Measurements from ENCODE around the gene BAZ2A. TPM values are rescaled to one million over a fixed set of nuclear protein-coding genes. Genes with fewer than 3 reads are reported as not detected.

BAZ2A gene
- total RNA-seq, 4 donors from 2014 or later, result 61.9 to 172 (median 82.3) TPM

- TF ChIP-seq, protein P1, sequence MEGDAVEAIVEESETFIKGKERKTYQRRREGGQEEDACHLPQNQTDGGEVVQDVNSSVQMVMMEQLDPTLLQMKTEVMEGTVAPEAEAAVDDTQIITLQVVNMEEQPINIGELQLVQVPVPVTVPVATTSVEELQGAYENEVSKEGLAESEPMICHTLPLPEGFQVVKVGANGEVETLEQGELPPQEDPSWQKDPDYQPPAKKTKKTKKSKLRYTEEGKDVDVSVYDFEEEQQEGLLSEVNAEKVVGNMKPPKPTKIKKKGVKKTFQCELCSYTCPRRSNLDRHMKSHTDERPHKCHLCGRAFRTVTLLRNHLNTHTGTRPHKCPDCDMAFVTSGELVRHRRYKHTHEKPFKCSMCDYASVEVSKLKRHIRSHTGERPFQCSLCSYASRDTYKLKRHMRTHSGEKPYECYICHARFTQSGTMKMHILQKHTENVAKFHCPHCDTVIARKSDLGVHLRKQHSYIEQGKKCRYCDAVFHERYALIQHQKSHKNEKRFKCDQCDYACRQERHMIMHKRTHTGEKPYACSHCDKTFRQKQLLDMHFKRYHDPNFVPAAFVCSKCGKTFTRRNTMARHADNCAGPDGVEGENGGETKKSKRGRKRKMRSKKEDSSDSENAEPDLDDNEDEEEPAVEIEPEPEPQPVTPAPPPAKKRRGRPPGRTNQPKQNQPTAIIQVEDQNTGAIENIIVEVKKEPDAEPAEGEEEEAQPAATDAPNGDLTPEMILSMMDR (IDR thresholded peaks at IDR 0.05; ENCODE audit: low read depth), result no peak
Observed at GRCh38 chr12:56601503-56601902, 28.6 kb downstream of the BAZ2A start.

DNA sequence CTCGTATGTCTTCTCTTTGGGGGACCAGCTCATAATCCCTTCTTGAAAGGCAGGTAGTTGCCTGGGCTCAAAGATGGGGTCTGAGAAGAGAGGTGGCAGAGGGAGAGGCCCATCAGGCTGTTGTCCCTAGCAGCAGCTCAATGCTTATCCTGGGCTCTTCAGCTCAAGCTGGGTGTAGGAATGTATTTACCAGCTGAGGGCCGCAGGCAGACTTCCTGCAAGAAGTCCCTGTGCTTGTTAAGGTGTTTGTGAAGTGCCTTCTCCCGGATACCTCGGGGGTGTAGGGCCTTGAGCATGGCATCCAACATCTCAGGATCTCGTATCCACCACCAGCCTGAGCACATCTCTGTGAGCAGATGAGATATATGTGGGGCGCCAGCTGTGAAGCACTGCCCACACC, 29.4 kb downstream of the BAZ2A start:
- TF ChIP-seq, protein P1 (IDR thresholded peaks at IDR 0.05; ENCODE audit: low read depth), result no peak

DNA sequence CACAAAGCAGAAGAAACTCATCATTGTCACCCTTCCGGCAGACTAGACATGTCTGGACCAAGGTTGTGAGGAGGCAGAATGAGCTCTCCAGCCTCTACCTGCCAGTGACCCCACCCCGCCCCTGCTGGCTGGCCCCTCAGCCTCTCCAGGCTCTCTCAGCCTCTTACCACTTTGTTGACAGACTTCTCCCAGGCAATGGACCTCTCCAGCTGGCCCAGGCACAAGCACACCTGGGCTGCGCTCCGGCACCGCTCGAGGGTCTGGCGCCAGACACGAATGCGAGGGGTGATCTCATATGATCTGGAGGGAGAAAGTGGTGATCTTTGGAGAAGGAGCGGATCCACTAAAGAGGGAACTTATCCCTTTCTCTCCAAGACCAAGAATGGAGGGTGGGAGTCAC, 30.3 kb downstream of the BAZ2A start:
- TF ChIP-seq, protein P1 (IDR thresholded peaks at IDR 0.05; ENCODE audit: low read depth), result no peak

DNA sequence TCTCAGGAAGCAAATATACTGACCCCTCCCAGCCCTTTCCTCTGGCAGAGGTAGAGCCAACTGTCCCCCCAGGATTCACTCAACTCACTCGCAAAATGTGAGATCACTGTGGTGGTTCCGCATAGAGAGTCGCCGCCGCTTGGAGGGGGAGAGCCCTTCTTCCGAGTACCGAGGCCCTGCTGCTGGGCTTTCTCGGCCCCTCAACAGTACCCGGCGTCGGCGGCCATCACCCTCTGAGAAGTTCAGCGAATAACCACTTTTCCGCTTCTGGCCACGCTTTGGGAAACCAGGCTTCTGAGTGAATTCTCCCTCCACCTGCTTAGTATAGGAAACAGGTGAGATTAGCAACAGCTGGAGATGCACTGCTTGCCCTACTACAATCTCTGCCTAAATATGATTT, 31.1 kb downstream of the BAZ2A start:
- TF ChIP-seq, protein P1 (IDR thresholded peaks at IDR 0.05; ENCODE audit: low read depth), result no peak

DNA sequence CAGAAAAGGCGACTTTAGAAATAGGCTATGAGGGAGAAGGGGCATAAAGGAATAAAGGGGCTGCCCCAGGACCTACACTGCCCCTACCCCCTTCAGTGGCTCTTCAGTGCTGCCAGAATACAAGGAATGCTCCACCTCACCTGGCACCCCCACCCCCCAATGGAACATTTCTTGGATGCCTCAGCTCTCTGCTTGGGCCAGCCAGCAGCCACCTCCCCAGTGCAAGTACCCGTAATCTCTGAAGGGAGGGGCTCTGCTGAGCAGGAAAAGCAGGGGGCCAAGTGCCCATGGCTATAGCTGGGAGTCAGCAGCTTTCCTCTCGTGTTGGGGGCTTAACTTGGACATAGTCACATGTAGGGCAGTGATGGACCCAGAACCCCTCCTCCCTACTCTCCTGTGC, 33.3 kb downstream of the BAZ2A start:
- TF ChIP-seq, protein P1 (IDR thresholded peaks at IDR 0.05; ENCODE audit: low read depth), result no peak

DNA sequence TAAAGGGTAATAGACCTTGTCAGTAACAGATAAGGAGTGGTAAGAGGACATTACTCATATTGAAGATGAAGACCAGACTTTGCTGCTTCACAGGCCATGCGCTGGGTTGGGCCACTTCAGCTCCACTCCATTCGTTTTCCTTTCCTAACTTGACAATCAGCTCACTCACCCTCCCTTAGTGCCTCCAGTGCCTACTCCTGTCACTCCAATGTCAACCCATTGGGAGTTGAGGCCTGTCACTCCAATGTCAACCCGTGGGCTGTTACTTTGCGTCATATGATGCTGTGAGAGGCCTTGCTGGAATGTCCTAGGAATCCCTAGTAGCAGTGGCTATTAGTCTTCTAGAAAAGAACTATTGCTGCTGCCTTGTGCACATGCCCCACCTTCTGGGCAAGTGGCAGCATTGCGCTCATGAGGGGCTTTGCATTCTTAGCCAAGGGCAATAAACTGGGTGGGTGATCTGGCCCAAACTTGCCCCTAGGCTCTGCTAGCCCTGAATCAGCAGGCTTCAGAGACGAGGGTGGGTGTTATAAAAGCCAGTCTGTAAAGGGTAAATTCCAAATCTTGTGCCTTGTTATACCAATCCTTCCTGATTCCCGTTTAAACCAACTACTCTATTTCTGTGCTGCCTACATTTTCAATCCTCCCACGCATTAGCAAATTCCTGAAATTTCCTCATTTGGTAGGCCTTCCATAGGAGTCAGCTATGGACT, 36.1 kb downstream of the BAZ2A start:
- TF ChIP-seq, protein P1 (IDR thresholded peaks at IDR 0.05; ENCODE audit: low read depth), result no peak

DNA sequence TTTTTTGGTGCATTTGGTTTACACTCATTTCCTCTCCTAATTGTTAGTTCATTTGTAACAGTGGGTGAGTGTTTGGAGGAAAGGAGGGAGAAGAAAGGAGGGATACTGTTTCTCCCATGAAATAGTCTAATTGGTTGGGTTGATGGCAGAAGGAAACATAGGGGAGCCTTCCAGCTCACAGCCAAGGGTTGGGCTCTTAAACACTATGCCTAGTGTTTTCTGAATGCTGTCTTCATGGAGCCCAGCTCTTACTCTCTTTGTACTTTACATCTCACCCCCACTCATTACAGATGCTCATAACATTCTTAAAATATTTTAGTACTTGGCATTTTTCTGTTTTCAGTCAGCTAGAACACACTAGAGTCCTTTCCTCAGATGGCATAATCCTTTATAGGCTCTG, 38.2 kb downstream of the BAZ2A start:
- TF ChIP-seq, protein P1 (IDR thresholded peaks at IDR 0.05; ENCODE audit: low read depth), result no peak
